ENCODE results near the gene TMPRSS9.

Gene TMPRSS9

DNA sequence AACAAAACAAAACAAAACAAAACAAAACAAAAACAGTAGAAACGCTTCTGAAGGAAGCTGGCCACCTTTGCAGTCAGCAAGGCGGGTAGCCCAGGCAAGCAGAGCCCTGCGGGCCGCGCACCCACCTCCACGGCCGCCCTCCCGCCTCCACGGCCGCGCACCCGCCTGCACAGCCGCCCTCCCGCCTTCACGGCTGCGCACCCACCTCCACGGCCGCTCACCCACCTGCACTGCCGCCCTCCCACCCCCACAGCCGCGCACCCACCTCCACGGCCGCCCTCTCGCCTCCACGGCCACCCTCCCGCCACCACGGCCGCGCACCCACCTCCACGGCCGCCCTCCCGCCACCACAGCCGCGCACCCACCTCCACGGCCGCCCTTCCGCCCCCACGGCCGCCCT, 76.3 kb downstream of the TMPRSS9 start:
- no peak overlapping the region for H3K4me3 ChIP-seq (ENCODE audit: low read length)
- no peak for DNase-seq (ENCODE audit: low read depth)
- TF ChIP-seq CTCF (conservative IDR thresholded peaks at IDR 0.05; ENCODE audit: low read length) = no peak

GRCh38 chr19:2436926-2437325, 76.9 kb downstream of the TMPRSS9 start:
- no peak for DNase-seq (ENCODE audit: low read depth)
- no peak for TF ChIP-seq CTCF (conservative IDR thresholded peaks at IDR 0.05; ENCODE audit: low read length)
- H3K4me3 ChIP-seq (ENCODE audit: low read length) = no peak overlapping the region

DNA sequence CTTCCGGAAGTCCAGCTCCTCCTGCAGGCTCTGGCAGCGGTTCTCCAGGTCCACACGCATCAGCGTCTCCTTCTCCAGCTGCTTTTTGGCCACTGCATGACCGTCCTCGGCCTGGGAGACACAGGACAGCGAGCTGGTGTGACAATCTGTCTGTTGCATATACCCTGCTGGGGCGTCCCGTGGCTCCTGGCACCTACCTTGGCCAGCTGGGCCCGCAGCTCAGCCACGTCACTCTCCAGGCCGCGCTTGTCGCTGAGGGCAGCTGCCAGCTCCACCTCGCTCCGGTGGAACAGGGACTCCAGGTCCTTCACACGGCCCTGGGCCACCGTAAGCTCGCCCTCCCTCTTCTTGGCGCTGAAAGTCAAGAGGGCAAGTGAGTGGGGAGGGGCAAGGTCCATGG, 78.1 kb downstream of the TMPRSS9 start:
- DNase-seq (ENCODE audit: low read depth) = no peak
- no peak overlapping the region for H3K4me3 ChIP-seq (ENCODE audit: low read length)
- TF ChIP-seq CTCF (conservative IDR thresholded peaks at IDR 0.05; ENCODE audit: low read length) = no peak

GRCh38 chr19:2440515-2440914, 80.5 kb downstream of the TMPRSS9 start:
- no peak for TF ChIP-seq CTCF (conservative IDR thresholded peaks at IDR 0.05; ENCODE audit: low read length)
- no peak overlapping the region for H3K4me3 ChIP-seq (ENCODE audit: low read length)
- no peak for DNase-seq (ENCODE audit: low read depth)

DNA sequence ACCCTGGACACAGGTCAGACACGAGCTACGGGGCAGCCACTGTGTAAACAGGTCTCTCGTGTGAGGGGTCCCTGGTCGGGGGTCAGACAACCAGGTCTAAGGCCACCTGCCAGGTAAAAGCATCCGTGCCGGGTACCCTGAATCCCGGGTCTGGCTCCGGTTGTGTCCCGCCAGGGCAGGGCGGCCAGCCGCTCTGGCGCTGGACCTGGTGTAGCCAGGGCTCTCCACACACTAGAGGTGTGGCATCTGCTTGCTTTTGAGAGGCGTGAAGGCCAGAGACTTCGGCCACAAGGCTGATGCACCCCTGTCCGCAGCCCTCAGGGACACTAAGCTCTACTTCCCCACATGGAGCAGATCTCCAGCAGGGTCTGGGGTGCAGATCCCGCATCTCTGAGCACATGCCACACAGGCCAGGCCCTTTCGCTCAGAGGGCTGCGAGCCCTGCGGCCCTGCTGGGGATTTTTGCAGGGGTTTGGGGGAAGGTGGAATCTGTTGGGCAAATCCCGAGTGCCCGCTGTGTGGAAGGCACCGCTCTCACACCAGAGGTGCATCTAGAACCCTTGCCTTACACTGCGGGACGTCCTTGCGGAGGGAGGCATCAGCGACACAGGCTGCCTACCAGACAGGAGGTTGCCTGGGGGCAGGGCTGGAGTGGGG, 81.2 kb downstream of the TMPRSS9 start:
- no peak for TF ChIP-seq CTCF (conservative IDR thresholded peaks at IDR 0.05; ENCODE audit: low read length)
- H3K4me3 ChIP-seq (ENCODE audit: low read length) = no peak overlapping the region
- no peak for DNase-seq (ENCODE audit: low read depth)

DNA sequence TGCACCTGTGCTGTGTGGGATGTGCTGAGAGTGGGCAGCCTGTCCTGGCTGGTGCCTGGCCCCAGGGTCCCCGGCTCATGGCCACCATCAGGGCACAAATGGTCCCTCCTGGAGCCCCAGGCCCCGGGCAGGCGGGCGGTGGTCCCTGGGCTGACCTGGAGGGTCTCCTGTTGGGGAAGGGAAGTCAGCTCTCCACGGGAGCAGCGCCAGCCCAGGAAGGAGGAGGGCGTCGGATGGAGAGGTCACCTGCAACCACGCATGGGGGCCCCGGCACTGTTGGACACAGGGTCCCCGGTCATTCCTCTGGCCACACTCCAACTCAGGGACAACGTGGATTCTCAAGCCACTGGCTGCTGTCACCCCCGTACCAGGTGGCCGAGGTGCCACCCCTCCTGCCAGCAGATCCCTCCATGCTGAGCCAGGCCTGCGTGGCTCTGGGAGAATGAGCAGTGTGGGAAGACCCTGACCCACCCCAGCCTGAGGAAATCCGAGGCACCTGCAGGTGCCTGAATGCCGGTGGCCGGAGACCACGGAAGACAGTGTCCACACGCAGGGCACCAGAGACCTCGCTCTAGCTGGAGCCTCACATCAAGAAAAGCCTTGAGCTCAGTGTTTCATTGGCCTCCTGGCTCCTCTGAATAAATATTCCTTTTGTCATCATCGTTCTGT, 83.2 kb downstream of the TMPRSS9 start:
- TF ChIP-seq CTCF (conservative IDR thresholded peaks at IDR 0.05; ENCODE audit: low read length) = no peak
- no peak for DNase-seq (ENCODE audit: low read depth)

DNA sequence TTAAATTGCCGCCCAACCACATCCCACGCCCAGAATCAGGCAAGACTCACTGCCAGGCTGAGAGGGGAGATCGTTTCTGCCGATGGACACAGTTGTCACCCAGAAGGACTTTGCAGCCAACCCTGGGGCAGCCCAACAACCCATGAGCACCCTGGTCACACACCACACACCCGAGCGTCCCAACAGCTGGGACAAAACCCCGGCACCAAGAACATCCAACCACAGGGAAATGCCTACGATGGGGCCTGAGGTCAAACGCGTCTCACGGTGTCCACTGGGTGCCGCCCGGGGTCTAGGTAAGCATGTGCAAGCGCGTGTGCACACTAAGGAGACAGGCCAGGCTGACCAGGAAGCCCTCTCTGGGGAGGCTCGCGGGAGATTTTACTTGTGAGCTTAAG, 83.7 kb downstream of the TMPRSS9 start:
- TF ChIP-seq CTCF (conservative IDR thresholded peaks at IDR 0.05; ENCODE audit: low read length) = no peak
- no peak overlapping the region for H3K4me3 ChIP-seq (ENCODE audit: low read length)
- DNase-seq (ENCODE audit: low read depth) = no peak

More for the DNA sequence above, 83.2 kb downstream of the TMPRSS9 start:
- H3K4me3 ChIP-seq (ENCODE audit: low read length) = no peak overlapping the region
